Measurements from ENCODE around the gene PCSK5. TPM values are rescaled to one million over a fixed set of nuclear protein-coding genes. Genes with fewer than 3 reads are reported as not detected.

The PCSK5 gene
- total RNA-seq, 1 experiment from 2014 or later = 7.5 TPM

DNA sequence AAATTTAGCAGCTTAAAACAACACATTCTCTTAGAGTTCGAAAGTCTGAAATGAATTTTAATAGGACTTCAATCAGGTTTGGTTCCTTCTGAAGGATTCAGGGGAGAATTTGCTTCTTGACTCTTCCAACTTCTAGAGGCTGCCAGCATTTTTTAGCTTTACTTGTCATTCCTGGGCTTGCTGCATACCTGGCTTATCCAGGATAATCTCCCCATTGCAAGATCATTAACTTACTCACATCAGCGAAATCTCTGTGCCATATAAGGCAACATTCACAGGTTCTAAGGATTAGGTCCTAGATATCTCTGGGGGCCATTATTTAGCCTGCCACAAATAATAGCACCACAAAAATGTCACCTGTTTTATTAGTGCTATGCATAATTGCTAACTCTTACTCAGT lies 46.2 kb upstream of the PCSK5 start:
- H3K36me3 Mint-ChIP-seq (ENCODE audit: insufficient read depth in 1 of 3, low read depth in 3 of 3) = no peaks in the 10 kb centered on the region

More for the DNA sequence above, 46.2 kb upstream of the PCSK5 start:
- no peaks in the 10 kb centered on the region; the same call in 1 of the 2 replicates for H3K4me1 ChIP-seq (ENCODE audit: insufficient read depth, low read length)
- Mint-ChIP-seq H3K4me1 (peaks cover 13 to 14% of the 10 kb centered on the region in 2 experiments), H3K9me3 (no peaks in the 10 kb centered on the region), H3K27me3 (ENCODE audit: low read depth) (no peaks in the 10 kb centered on the region), H3K4me3 (no peak overlapping the region), H3K27ac (no peak overlapping the region)
- H3K27ac ChIP-seq (ENCODE audit: insufficient read length, low read depth, low read length) = no peak overlapping the region
- H3K4me2 ChIP-seq (ENCODE audit: insufficient read depth, insufficient read length, low read length) = no peak overlapping the region
- no peaks in the 10 kb centered on the region for H3K79me2 ChIP-seq (ENCODE audit: insufficient read depth, low read length)
- H3K18ac ChIP-seq (ENCODE audit: insufficient read length, low read depth, low read length) = no peak overlapping the region
- no peak overlapping the region for H2BK5ac ChIP-seq (ENCODE audit: insufficient read length, low read length)
- H3K14ac ChIP-seq (ENCODE audit: insufficient read depth, low read length) = no peak overlapping the region
- no peak overlapping the region for H4K91ac ChIP-seq (ENCODE audit: insufficient read length, low read depth, low read length)
- H3K27me3 ChIP-seq (ENCODE audit: insufficient read depth, low read length) = no peaks in the 10 kb centered on the region
- H4K20me1 ChIP-seq (ENCODE audit: control insufficient read depth, insufficient read depth, insufficient read length) = no peaks in the 10 kb centered on the region
- no peaks in the 10 kb centered on the region for H3K9me3 ChIP-seq (ENCODE audit: control insufficient read depth, low read depth, low read length)
- no peak overlapping the region for H4K5ac ChIP-seq (ENCODE audit: insufficient read length, low read depth, low read length)
- no peak overlapping the region for H3T11ph ChIP-seq (ENCODE audit: low read length)
- no peak overlapping the region for H2AK5ac ChIP-seq (ENCODE audit: insufficient read length, low read length)
- TF ChIP-seq, protein P1, sequence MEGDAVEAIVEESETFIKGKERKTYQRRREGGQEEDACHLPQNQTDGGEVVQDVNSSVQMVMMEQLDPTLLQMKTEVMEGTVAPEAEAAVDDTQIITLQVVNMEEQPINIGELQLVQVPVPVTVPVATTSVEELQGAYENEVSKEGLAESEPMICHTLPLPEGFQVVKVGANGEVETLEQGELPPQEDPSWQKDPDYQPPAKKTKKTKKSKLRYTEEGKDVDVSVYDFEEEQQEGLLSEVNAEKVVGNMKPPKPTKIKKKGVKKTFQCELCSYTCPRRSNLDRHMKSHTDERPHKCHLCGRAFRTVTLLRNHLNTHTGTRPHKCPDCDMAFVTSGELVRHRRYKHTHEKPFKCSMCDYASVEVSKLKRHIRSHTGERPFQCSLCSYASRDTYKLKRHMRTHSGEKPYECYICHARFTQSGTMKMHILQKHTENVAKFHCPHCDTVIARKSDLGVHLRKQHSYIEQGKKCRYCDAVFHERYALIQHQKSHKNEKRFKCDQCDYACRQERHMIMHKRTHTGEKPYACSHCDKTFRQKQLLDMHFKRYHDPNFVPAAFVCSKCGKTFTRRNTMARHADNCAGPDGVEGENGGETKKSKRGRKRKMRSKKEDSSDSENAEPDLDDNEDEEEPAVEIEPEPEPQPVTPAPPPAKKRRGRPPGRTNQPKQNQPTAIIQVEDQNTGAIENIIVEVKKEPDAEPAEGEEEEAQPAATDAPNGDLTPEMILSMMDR (conservative IDR thresholded peaks at IDR 0.05) = no peak
- H3K79me1 ChIP-seq (ENCODE audit: insufficient read depth, low read depth, low read length, poor library complexity, severe bottlenecking) = no peaks in the 10 kb centered on the region
- no peak overlapping the region for H2AFZ ChIP-seq (ENCODE audit: low read length)
- no peaks in the 10 kb centered on the region for H3K23me2 ChIP-seq (ENCODE audit: insufficient read length, low read depth, low read length, poor library complexity, severe bottlenecking)
- H2BK15ac ChIP-seq (ENCODE audit: low read depth, low read length) = no peak overlapping the region
- no peak overlapping the region for H2BK20ac ChIP-seq (ENCODE audit: low read depth, low read length, poor library complexity, severe bottlenecking)
- H2BK120ac ChIP-seq (ENCODE audit: low read depth, low read length, poor library complexity, severe bottlenecking) = no peak overlapping the region
- no peak overlapping the region for H4K8ac ChIP-seq (replicated peaks; ENCODE audit: insufficient read length, low read depth, low read length)
- no peak for DNase-seq
- H3K23ac ChIP-seq (ENCODE audit: insufficient read length, low read depth, low read length) = no peak overlapping the region
- no CpG with 5 or more reads among the region's 2 CpGs for WGBS (ENCODE audit: extremely low coverage, insufficient read length, low lambda C conversion rate)
- H2BK12ac ChIP-seq (ENCODE audit: insufficient read length, low read depth, low read length) = no peak overlapping the region
- no peak overlapping the region for H3K9ac ChIP-seq (ENCODE audit: extremely low read depth, insufficient read length, low read length)
- H3K4ac ChIP-seq (ENCODE audit: low read depth, low read length) = no peak overlapping the region
- H3K56ac ChIP-seq (ENCODE audit: insufficient read length, low read depth, low read length) = no peak overlapping the region

Data from H9 (cell line).